COLO668 (cell line): ENCODE data around the gene RRP1B.
"Not testable (repeated sequence)": the region's sequence is repeated elsewhere in the genome, so short reads cannot be mapped to it uniquely, and the experiment has no call there.

Experiments
- DNase-seq: peaks from one replicate; lab custom pipeline; 2025; ENCODE audit not compliant: unreplicated experiment; lab: John Stamatoyannopoulos, UW

Gene RRP1B

DNA sequence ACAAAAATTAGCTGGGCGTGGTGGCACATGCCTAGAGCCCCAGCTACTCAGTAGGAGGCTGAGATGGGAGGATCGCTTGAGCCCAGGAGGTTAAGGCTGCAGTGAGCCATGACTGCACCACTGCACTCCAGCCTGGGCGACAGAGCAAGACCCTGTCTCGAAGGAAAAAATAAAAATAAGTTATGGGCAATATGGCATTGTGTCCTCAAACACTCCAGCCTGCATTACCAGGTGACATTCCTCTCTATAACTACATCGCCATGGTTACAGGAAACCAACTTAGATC is 40.1 kb downstream of the RRP1B start:
- not testable (repeated sequence) for DNase-seq

GRCh38 chr21:43699933-43700599 is 40.7 kb downstream of the RRP1B start:
- DNase-seq = no peak

- DNase-seq = no peak
Measured at GRCh38 chr21:43701936-43702784, 42.8 kb downstream of the RRP1B start.

- DNase-seq = no peak
Measured at GRCh38 chr21:43702785-43703034, 43.4 kb downstream of the RRP1B start.

DNA sequence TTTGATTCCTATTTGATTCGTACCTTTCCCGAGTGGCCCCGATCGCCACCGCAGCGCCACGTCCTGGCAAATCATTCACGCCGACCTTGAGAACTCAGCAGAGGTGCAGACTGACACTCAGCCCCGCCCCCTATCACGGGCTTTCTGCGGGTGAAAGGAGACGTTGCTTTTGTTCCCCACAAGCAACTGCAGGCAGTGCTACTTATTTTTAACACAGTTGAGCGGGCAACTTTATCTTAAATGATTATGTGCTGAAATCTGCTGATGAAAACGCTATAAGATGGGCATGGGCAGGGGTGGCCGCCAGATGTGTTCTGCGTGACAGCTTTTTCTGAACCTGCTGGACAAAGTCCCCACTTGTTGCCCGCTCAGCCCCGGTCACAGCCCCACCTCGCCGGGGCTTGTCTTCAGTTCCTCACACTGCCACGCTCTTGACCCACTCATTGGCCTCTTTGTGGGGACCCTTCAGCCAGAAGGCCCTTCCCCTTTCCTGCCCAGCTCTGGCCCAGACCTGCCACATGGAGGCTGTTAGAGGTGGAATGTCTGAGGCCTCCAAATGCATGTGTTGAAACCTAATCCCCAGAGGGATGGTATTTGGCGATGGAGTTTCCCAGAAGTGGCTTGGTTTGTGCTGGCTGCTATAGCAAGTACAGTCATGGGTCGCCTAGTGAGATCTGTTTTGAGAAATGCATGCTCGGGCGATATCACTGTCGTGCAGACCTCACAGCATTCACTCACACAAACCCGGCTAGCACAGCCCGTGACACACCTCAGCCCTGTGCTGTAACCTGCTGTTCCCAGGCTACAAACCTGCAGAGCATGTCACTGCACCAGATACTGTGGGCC is 43.9 kb downstream of the RRP1B start:
- DNase-seq = peak; percentile 36

DNA sequence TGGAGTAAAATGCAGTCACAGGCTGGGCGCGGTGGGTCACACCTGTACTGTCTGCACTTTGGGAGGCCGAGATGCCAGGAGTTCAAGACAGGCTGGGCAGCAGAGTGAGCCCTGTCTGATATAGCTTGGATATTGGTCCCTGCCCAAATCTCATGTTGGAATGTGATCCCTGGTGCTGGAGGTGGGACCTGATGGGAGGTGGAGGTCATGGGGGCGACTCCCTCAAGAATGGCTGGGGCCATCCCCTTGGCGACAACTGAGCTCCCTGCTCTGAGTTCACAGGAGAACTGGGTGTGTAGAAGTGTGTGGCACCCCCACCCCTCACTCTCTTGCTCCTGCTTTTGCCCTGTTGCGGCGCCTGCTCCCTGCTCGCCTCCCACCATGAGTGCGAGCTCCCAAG is 48.1 kb downstream of the RRP1B start:
- no peak for DNase-seq

DNA sequence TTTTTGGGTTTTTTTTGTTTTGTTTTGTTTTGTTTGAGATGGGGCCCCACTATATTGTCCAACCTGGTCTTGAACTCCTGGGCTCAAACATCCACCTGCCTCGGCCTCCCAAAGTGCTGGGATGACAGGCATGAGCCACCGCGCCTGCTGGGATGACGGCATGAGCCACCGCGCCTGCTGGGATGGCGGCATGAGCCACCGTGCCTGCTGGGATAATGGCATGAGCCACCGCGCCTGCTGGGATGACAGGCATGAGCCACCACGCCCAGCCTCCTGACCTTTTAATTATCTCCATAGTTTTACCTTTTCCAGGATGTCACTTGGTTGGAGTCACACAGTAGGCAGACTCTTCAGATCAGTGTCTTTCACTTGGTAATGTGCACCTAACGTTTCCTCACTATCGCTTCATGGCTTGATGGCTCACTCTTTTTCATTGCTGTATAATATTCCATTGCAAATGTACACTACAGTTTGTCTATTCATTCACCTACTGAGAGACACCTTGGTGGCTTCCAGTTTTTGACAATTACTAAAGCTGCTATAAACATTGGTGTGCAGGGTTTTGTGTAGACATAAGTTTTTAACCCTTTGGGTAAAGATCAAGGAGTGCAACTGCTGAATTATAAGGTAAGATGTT is 49.5 kb downstream of the RRP1B start:
- no peak for DNase-seq

GRCh38 chr21:43712268-43712942 is 53.0 kb downstream of the RRP1B start:
- peak; percentile 74 for DNase-seq

GRCh38 chr21:43713123-43713522 is 53.8 kb downstream of the RRP1B start:
- not testable (repeated sequence) for DNase-seq

GRCh38 chr21:43716376-43717165 is 57.2 kb downstream of the RRP1B start:
- no peak for DNase-seq

GRCh38 chr21:43717166-43717853 is 58.0 kb downstream of the RRP1B start:
- DNase-seq = no peak

DNA sequence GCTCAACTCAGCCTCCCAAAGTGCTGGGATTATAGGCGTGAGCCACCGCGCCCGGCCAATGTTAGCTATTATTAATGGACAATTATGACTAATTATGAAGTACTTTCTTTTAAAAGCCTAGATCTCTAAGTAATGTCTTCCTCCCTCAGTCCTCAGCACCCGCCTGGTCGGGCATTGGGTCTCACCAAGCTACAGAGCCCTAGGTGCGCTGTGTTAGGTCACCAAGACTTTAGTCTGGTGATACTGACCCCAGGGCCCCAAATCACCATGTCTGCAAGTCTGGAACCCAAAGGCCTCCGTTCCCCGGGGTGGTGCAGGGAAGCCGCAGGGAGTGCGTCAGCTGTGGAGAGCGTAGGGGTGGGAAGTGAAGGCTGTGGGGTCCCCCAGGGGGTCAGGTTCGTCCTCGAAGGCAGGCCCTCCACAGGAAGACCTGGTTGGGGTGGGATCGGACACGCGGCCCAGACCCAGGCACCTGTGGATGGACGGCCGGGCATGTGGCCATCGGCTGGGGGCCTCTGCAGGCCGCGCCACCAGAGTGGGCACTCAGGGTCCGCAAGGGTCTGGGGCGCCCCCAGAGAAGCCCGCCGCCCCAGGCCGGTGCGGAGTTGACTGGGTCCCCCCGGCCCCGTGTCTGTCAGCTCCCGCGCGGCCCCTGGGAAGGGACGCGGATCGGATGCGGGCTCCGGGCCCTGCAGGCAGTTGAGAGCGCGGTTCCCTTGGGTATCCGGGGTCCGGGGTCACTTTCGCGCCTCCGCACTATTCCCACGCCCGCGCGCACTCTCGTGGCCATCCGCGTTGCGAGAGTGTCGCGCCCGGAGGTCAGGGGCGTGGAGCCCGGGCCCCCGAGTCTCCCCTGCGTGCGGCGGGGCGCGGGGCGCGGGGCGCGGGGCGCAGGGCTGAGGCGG is 58.9 kb downstream of the RRP1B start:
- peak; percentile 69 for DNase-seq

DNA sequence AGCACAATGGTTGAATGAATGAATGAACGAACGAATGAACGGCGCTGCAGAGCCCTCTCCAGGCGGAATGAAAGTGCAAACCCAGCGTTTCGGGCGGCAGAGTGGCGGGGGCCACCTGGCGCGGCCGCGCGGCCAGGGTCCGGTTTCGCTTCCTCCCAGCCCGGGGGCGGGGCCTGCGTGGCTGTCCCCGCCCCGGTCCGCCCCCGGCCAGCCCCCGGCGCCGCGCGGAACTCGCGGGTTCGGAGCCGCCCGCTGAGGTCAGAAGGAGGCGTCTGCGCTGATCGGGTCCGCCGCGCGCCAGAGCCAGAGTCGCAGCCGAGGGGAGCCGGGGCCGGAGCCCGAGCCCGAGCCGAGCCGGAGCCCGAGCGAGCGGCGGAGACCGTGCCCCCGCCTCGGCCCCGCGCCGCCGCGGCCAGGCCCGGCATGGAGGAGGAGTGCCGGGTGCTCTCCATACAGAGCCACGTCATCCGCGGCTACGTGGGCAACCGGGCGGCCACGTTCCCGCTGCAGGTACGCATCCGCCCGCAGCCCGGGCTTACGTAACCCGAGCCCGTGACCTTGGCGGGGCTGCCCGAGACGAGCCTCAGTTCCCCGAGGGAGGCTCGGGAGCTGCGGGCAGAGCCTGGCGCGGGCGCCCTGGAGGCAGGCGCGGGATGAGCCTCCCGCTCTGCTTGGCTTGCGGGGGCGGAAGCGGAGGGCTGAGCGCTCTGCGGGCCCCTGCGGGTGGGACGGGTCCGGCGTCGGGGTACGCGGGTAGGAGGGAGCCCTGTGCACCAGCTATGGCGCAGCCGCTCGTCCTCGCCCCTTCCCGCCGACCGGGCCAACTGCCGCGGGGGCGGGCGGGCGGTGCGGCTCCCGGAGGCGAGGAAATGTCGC is 59.8 kb downstream of the RRP1B start, which contains the start of gene PDXK:
TSS of gene PDXK (plus strand) at position 258 of the 876 bp plus-strand sequence. CDS start at position 424, 166 bp downstream.
- peak; percentile 96 for DNase-seq

GRCh38 chr21:43719748-43720538 is 60.6 kb downstream of the RRP1B start:
- peak; percentile 62 for DNase-seq

- DNase-seq = no peak
Measured at GRCh38 chr21:43720539-43721166, 61.3 kb downstream of the RRP1B start.

GRCh38 chr21:43721206-43721605 is 61.8 kb downstream of the RRP1B start:
- no peak for DNase-seq
